OCI-LY3 (cell line): Measurements from ENCODE around the gene ENPP5.
"Not testable (repeated sequence)": the region's sequence is repeated elsewhere in the genome, so short reads cannot be mapped to it uniquely, and the experiment has no call there.

Experiments used
- EZH2phosphoT487 ChIP-seq: fragments of 200-600 bp; shearing (Covaris generic); IDR thresholded peaks from 2 replicates; pipeline ENCODE4 v1.6.1; 2018; ENCODE audit warnings: antibody characterized with exemption, mixed run types, low read depth
- TF ChIP-seq, protein P1 (sequence below): fragments of 200-600, 300-600 bp; sonication (generic); IDR thresholded peaks from 2 replicates; pipeline ENCODE4 v1.5.1; 2014; ENCODE audit warnings: antibody characterized with exemption, low read length, low read depth

GRCh38 chr6:46119679-46120078, 51.1 kb downstream of the ENPP5 start:
- TF ChIP-seq, protein P1, sequence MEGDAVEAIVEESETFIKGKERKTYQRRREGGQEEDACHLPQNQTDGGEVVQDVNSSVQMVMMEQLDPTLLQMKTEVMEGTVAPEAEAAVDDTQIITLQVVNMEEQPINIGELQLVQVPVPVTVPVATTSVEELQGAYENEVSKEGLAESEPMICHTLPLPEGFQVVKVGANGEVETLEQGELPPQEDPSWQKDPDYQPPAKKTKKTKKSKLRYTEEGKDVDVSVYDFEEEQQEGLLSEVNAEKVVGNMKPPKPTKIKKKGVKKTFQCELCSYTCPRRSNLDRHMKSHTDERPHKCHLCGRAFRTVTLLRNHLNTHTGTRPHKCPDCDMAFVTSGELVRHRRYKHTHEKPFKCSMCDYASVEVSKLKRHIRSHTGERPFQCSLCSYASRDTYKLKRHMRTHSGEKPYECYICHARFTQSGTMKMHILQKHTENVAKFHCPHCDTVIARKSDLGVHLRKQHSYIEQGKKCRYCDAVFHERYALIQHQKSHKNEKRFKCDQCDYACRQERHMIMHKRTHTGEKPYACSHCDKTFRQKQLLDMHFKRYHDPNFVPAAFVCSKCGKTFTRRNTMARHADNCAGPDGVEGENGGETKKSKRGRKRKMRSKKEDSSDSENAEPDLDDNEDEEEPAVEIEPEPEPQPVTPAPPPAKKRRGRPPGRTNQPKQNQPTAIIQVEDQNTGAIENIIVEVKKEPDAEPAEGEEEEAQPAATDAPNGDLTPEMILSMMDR = not testable (repeated sequence)
- not testable (repeated sequence) for TF ChIP-seq EZH2phosphoT487
